ENCODE measurements around the gene TAF13. TPM values are rescaled to one million over a fixed set of nuclear protein-coding genes. Genes with fewer than 3 reads are reported as not detected.

TAF13 gene
- total RNA-seq, 4 donors from 2014 or later = 41.6 to 71.0 (median 51.8) TPM

DNA sequence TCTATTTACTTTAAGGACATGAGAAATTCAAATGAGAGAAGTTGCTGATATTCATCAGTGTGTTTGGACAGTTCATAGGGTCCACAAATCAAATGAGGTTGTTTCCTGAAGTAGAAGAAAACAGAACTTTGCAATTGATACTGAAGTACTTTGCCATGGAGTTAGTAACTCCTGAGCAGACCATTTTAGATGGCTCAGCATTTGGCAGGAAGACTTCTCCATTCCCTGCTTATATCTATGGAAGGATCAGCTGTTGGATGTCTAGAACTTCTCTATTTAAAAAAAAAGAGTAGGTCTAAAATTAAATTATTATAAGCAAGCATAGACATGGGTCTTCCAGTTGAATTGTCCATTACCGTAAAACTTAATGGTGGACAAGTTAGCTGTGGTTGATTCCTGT lies 19.8 kb upstream of the TAF13 start:
- peak overlapping the region in 1 of 4 donors; percentile 21 for H3K27ac ChIP-seq (replicated peaks in 1 of 4)
- peaks cover 42 to 61% (median 48%) of the 10 kb centered on the region in 4 donors for H3K4me1 ChIP-seq
- no peaks in the 10 kb centered on the region for H3K27me3 ChIP-seq
- no peak for DNase-seq (ENCODE audit: extremely low spot score)
- H3K4me3 ChIP-seq = no peak overlapping the region
- no peaks in the 10 kb centered on the region for H3K9me3 ChIP-seq
- WGBS = 96% methylated on average over 1 of the region's 1 CpG
- TF ChIP-seq POLR2A (IDR thresholded peaks at IDR 0.05; ENCODE audit: low read depth) = no peak
- no peak for TF ChIP-seq POLR2AphosphoS5 (IDR thresholded peaks at IDR 0.05)
- no peak for TF ChIP-seq EP300 (IDR thresholded peaks at IDR 0.05)
- TF ChIP-seq, protein P1, sequence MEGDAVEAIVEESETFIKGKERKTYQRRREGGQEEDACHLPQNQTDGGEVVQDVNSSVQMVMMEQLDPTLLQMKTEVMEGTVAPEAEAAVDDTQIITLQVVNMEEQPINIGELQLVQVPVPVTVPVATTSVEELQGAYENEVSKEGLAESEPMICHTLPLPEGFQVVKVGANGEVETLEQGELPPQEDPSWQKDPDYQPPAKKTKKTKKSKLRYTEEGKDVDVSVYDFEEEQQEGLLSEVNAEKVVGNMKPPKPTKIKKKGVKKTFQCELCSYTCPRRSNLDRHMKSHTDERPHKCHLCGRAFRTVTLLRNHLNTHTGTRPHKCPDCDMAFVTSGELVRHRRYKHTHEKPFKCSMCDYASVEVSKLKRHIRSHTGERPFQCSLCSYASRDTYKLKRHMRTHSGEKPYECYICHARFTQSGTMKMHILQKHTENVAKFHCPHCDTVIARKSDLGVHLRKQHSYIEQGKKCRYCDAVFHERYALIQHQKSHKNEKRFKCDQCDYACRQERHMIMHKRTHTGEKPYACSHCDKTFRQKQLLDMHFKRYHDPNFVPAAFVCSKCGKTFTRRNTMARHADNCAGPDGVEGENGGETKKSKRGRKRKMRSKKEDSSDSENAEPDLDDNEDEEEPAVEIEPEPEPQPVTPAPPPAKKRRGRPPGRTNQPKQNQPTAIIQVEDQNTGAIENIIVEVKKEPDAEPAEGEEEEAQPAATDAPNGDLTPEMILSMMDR (IDR thresholded peaks at IDR 0.05) = no peak
- peaks cover 0 to 41% (median 20%) of the 10 kb centered on the region in 4 donors for H3K36me3 ChIP-seq
- intact Hi-C loops (cut with DNase I) = no loop called here

DNA sequence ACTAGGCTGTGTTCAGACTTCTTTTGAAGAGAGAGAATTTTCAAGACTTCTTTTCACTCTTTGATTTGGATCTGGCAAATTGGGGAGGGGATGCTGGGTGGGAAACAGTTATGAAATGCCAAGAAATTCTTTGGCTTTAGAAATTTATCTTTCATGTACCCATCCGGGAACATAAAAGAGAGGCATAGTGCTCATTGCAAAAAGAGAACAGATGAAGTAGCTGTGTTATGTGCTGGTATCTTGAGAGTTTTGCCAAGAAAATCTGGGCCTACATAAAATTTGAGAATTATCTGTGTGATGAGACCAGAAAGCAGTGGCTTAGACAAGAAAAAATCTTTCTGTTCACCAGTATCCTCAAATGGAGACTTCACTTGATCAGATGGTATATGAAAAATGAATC lies 19.1 kb upstream of the TAF13 start:
- Histone ChIP-seq H3K36me3 (peaks cover 0 to 41% (median 20%) of the 10 kb centered on the region in 4 donors), H3K27me3 (no peaks in the 10 kb centered on the region), H3K4me1 (peaks cover 46 to 64% (median 52%) of the 10 kb centered on the region in 4 donors), H3K9me3 (no peaks in the 10 kb centered on the region), H3K27ac (replicated peaks in 1 of 4) (peak overlapping the region; percentile 64 to 99 (median 72)), H3K4me3 (no peak overlapping the region)
- DNase-seq (ENCODE audit: extremely low spot score) = no peak
- intact Hi-C loops (cut with DNase I) = no loop called here
- TF ChIP-seq EP300 (IDR thresholded peaks at IDR 0.05) (no peak), POLR2AphosphoS5 (IDR thresholded peaks at IDR 0.05) (no peak), POLR2A (IDR thresholded peaks at IDR 0.05; ENCODE audit: low read depth) (no peak)
- TF ChIP-seq, protein P1 (IDR thresholded peaks at IDR 0.05) = no peak
- 88% methylated on average over 1 of the region's 1 CpG for WGBS

DNA sequence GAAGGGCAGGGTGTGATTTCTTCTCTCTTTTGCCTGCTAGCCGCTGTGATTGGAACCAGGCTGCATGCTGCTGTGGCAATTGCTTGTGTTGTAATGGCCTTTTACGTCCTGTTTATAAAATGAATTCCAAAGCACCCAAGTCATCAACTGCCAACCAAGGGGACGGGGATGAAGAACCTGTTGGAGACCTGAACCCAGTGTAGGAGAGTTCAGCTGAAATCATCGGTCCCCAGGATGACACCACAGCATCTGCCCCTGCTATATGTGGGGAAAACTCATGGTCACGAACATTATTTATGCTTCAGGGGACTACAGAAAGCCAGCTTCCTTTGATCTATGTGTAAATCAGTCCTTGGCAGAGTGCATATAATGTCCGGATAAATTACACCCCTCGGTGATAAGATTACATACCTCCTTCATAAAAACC lies 18.6 kb upstream of the TAF13 start:
- TF ChIP-seq POLR2AphosphoS5 (IDR thresholded peaks at IDR 0.05) (peak; percentile 22 to 79), EP300 (IDR thresholded peaks at IDR 0.05) (no peak)
- Histone ChIP-seq H3K9me3 (no peaks in the 10 kb centered on the region), H3K4me3 (no peak overlapping the region), H3K27me3 (no peaks in the 10 kb centered on the region), H3K4me1 (peaks cover 44 to 65% (median 53%) of the 10 kb centered on the region in 4 donors), H3K36me3 (peaks cover 0 to 41% (median 20%) of the 10 kb centered on the region in 4 donors), H3K27ac (replicated peaks in 1 of 4) (peak overlapping the region; percentile 64 to 99 (median 72))
- DNase-seq (ENCODE audit: extremely low spot score) = no peak
- intact Hi-C loops (cut with DNase I) = no loop called here
- WGBS = 48% methylated on average over 7 of the region's 7 CpGs

DNA sequence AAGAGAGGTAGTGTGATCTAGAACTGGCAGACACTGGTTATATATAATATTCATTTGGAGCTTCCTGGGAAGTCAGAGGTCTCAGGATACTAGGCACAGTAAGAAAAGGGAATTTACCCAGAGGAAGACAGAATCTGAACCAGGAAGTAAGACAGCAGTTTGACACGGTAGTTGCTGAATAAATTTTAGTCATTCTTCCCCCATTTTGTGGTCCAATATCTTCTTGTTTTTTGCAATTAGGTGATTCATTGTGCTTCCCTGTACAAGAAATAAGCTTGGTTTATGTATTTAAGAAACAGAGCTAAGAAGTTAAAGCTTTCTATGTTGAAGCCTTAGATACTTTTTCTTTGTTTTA lies 16.0 kb upstream of the TAF13 start:
- intact Hi-C loops (cut with DNase I) = no loop called here
- no peak for DNase-seq (ENCODE audit: extremely low spot score)
- Histone ChIP-seq H3K27ac (replicated peaks in 1 of 4) (peak overlapping the region; percentile 94 to 99 (median 98)), H3K4me3 (peak overlapping the region; percentile 80 to 94 (median 83)), H3K4me1 (peaks cover 42 to 68% (median 59%) of the 10 kb centered on the region in 4 donors), H3K9me3 (no peaks in the 10 kb centered on the region), H3K27me3 (no peaks in the 10 kb centered on the region), H3K36me3 (peaks cover 0 to 39% (median 19%) of the 10 kb centered on the region in 4 donors)
- 5% methylated on average over 1 of the region's 1 CpG for WGBS
- no peak for TF ChIP-seq POLR2A (IDR thresholded peaks at IDR 0.05; ENCODE audit: low read depth)
- TF ChIP-seq, protein P1 (IDR thresholded peaks at IDR 0.05) = no peak
- TF ChIP-seq EP300 (IDR thresholded peaks at IDR 0.05) = no peak
- TF ChIP-seq POLR2AphosphoS5 (IDR thresholded peaks at IDR 0.05) = no peak

DNA sequence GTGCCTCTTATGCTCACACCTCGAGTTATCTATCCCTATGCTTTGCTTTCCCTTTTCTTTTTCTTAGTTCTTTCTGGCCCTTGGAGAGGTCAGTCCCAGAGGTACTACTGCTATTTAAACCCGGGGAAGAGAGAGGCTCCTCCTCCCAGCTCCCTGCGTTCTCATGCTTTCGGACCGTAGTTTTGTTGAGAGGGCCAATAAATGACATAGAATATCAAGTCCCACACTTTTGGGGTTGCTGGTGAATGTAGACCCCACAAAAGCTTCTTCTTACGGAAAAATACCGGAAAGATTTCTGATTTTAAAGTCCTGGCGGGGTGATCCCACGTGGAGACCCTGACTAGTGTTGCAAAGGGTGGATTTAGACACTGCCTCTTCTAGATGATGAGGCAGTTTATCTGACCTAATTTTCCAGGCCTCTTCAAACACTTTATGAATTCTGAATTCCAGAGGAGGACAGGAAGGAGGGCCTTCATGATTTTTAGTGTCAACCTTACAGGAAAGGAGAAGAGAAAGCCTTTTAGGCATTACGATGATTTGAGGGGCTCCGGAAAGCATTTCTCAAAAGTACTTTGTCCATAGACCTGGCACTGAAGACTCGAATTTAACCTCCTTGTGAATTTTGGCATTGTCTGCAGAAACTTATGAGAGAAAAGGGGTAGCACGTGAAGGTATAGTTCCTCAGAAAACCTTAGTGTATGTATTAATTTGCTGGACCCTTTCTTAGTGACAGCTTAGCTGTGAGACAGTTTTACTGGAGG lies 15.5 kb upstream of the TAF13 start:
- Histone ChIP-seq H3K4me3 (peak overlapping the region; percentile 80 to 94 (median 83)), H3K36me3 (peaks cover 0 to 34% (median 15%) of the 10 kb centered on the region in 4 donors), H3K9me3 (no peaks in the 10 kb centered on the region), H3K27ac (replicated peaks in 1 of 4) (peak overlapping the region; percentile 94 to 99 (median 98)), H3K4me1 (peaks cover 42 to 63% (median 57%) of the 10 kb centered on the region in 4 donors), H3K27me3 (no peaks in the 10 kb centered on the region)
- WGBS = 5% methylated on average over 13 of the region's 13 CpGs
- intact Hi-C loops (cut with DNase I) = no loop called here
- no peak for TF ChIP-seq POLR2A (IDR thresholded peaks at IDR 0.05; ENCODE audit: low read depth)
- no peak for TF ChIP-seq POLR2AphosphoS5 (IDR thresholded peaks at IDR 0.05)
- TF ChIP-seq, protein P1 (IDR thresholded peaks at IDR 0.05) = no peak
- no peak for TF ChIP-seq EP300 (IDR thresholded peaks at IDR 0.05)
- no peak for DNase-seq (ENCODE audit: extremely low spot score)

All from esophagus muscularis mucosa (tissue), 4 donors.